AG08396 (cell line): ENCODE measurements around the gene SLC16A8.
"Not testable (repeated sequence)": the region's sequence is repeated elsewhere in the genome, so short reads cannot be mapped to it uniquely, and the experiment has no call there.

Experiments
- DNase-seq: peaks from one replicate; pipeline ENCODE4 v3.0.0; 2012; ENCODE audit warnings: low spot score, mixed read lengths

Gene SLC16A8

GRCh38 chr22:38043151-38044039 lies 40.6 kb downstream of the SLC16A8 start:
- DNase-seq, result no peak

DNA sequence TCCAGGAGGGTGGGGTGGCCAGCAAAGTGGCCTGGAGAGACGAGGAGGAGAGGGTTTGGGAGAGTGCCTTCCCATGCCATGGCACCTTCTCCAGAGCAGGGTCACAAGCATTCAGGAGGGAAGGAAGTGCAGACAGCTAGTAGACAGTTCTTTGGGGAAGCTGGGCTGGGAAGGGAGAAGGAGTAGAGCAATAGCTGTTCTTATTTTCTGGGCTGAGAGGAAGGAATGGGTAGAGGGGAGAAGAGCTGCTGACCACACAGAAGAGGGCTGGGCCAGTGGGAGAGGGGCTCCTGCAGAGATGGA lies 41.5 kb downstream of the SLC16A8 start:
- DNase-seq, result no peak

DNA sequence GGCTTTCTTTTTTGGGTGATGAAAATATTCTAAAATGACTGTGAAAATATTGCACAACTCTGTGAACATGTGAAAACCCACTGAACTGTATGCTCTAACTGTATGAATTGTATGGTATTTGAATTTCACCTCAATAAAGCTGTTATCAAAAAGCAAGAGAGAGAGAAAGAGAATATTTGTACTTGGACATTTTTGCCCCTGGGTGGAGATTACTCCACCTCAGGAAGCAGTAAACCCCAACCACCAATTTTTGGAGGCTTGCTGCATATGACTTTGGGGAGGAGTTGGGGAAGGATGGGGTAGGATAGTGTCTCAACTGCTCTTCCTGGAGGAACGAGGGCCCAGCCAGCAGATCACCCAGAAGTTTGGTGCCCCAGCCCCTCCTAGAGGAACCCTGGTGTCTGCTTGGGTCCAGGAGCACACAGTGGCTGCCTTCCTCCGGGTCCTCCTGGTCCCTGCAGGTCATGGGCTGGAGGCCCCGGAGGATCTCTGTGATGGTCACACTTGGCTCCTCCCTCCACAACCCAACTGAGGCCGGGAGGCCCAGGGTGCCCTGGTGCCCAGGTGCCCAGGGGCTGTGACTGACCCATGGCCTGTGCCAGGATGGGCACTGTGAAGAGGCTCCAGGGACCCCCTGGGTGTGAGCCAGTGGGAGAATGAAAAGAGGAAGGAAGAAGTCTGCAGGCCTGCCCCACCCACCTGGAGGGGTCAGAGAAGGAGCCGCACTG lies 42.1 kb downstream of the SLC16A8 start:
- DNase-seq, result no peak

DNA sequence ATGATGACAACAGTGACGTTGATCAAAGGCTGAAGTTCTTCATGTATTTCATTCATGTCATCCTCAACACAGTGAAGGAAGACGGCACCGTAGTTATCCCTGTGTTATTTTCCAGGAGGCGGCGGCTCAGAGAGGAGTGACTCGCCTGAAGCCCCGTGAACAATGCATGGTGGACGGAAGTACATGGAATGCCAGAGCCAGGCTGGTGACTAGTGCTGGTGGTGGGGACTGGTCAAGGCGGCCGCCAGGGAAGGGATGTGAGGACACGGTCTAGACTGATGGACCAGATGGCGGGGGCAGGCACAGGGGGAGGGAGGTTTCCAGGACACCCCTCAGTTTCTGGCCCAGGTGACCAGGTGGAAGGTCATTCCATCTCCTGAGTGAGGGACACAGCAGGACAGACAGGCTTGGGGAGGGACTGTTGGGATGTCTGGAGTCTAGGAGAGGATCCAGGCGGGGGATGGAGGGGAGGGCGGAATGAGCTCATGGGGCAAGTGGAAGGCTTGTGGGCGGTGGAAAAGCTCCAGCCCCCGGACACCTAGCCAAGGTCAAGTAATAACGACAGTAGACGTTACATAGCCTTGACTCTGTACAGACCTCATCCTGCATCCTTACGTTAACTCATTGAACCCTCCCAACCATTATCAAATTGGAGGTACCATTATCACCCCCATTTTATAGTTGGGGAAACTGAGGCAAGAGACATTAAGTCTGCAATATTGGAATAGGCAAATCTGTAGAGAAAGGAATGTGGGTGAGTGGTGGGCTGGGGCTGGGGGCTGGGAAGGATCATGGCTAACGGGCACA lies 42.8 kb downstream of the SLC16A8 start:
- DNase-seq, result no peak

DNA sequence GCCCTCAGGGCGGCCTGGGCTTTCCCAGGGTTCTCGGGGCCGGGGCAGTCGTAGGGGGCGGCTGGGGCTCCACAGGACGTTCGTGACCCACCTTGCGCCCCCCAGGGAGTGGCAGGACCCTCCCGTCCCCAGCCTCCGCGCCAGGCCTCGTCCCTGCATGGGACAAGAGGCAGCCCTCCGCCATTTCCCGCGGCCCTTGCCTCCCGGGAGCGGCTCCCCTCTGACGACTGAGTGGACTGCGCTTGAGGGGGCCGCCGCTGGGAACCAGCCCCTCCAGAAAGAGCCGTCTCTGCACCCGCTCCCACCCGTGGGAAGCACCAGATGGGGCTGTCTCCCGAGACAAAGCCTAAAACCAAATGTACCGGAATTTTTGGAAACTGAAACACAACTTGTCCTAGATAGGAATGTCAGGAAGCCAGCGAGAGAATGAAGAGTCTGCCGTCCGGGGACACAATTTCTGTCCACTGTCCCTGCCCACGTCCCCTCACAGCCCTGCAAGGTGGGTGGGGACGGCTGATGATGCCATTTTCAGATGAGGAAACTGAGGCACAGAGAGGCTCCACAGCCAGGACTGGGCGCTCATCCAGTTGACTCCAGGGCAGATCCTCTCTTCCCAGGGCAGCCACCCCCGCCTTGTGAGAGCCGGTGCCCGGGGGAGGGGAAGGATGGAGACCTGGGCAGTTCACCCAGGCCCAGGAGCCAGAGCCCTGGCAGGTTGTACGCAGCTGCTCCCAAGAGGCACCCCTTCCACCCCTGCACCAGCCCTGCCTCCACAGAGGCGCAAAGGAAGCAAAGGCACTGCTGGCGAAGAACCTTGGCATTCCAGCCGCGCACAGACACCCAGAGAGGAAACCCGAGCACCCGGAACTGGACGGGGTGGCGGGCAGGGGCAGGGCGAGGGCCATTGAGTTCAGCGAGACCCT lies 44.8 kb downstream of the SLC16A8 start:
- no peak for DNase-seq

GRCh38 chr22:38038426-38038825 lies 45.6 kb downstream of the SLC16A8 start:
- DNase-seq, result no peak

- DNase-seq, result not testable (repeated sequence)
Measured at GRCh38 chr22:38037367-38038150, 46.4 kb downstream of the SLC16A8 start.

DNA sequence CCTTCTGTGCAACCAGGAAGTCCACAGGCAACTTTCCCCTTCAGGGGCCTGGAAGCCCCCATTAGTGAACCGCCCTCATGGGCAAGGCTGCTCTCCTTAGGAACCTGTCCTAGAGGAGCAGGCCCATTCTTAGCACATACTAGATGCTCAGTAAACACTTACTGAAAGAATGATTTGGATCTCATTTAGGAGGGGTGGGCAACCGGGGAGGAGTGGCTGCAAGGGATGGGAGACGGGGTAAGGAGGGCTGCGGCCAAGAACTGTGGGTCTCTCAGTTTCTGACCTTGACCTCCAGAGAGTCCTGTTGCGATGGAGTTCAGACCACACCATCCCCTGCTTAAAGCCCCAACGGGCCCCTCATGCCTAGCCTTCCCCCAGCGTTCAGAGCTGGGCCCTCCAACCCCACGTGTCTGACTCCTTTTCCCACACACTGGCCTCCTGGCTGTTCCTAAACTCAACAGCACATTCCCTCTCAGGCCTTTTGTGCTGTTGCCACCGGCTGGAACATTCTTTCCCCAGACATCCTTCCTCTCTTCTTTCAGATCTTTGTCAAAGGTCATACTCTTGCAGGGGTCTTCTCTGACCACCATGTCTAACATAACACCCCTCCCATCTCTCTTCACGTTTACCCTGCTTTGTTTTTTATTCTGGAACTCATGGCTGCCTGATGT lies 47.5 kb downstream of the SLC16A8 start:
- DNase-seq, result no peak

DNA sequence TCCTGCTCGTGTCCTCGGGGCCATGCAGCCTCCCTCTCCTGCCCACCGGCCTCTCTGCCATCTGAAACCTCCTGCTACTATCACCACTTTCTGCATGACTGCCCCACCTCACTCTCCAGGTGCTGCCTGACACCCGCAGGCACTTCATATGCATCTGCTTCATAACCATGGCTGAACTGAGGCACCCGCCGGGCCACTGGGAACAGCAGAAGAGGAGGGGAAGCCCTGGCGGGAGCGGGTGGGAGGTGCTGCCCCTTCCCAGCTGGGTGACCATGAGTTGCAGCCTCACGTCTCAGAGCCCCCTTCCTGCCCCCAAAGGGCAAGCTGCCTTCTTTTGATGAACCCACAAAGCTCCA lies 48.5 kb downstream of the SLC16A8 start:
- DNase-seq, result no peak

- no peak for DNase-seq
Measured at GRCh38 chr22:38034884-38035529, 49.0 kb downstream of the SLC16A8 start.

DNA sequence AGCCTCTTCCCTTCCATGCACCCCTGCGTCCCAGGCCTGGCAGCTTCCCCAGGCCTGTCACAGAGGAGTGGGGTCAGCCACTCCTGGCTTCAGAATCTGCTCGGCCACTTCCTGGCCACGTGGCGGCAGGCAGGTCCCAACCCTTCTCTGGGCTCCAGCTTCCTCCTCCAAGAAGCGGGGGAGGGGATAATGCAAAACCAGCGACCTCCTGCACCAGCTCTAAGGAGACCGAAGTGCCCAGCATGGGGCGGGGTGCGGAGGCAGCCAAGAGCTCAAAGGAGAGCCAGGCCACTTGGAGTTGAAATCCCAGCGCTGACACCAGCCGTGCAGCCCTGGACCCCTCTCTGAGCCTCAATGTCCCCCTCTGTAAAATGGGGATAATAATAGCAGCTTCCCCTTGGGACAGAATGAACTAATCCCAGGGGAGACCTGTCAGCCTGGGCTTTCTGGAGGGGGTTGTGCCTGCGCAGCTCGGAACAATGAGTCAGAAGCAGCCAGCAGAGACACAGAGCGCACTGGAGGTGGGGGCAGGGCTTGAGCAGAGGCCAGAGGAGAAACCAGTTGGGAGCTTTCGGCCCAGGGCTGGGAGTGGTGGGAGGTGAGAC lies 49.6 kb downstream of the SLC16A8 start:
- DNase-seq, result peak; percentile 96

DNA sequence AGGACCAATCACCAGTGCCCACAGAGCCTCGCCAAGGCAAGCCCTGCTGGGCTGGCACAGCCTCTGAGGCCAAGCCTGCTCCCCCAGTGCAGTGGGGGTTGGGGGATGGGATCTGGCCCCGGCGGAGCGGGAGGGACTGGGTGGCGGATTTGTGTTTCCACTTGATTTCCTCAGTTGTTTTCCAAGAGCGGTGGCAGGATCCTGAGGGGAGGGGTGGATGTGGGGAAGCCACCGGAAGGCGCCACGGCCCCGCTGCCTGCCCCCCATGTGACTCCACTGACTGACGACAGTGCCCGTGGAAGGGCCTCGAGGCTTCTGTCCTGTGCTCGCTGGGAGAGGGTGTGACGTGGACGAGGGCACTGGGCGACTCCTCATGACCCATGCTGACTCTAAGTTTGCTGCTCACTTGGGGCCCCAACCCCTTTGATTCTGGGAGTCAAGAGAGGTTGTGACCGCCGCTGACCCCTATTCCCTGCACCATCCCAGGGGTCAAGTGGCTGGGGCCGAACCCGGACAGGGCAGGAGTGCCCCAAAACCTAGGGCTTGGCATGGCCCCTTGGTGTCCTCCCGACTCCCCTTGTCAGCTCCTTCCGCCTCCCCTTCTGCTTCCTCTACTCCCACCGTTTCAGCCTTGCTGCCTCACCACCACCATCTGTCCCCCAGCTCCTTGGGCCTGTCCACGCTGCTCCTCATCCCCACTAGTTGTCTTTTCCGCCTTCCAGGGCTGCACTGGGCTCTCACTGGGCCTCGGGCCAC lies 50.3 kb downstream of the SLC16A8 start:
- DNase-seq, result no peak

DNA sequence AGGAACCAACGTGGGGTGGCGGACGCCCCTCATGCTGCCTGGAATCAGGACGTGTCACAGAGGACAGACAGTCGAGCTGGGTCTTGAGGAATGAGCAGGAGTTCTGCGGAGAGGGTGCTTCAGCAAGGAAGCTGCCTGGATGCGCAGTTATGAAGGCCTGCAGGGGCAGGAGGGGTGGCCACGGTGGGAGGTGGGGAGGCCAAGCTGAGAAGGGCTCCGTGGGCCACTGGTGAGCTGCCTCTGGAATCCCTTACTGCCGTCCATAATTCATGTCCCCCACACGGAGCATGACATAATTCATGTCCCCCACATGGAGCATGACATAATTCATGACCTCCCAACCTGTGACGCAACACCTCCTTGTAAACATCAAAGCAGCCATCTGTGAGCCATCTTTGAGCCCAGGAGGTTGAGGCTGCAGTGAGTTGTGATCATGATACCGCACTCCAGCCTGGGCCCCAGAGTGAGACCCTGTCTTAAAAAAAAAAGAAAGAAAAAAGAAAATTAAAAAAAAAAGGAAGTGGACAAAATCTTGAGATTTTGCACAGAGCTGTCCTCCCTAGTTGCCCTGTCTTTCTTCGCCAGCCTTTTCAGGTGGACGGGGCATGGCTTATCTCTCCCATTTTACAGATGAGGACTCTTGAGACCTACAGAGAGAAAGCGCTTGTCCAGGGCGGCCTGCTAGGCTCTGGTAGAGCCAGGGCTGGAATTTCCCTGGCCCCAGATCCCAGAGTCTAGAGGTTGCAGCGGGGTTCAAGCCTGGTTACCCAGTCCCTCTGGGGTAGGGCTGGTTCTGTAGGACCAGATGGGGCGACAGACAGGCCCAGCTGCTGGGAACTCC lies 51.1 kb downstream of the SLC16A8 start:
- DNase-seq, result peak; percentile 53

- DNase-seq, result no peak
Measured at GRCh38 chr22:38031491-38031890, 52.5 kb downstream of the SLC16A8 start.

GRCh38 chr22:38030311-38031133 lies 53.5 kb downstream of the SLC16A8 start:
- no peak for DNase-seq

DNA sequence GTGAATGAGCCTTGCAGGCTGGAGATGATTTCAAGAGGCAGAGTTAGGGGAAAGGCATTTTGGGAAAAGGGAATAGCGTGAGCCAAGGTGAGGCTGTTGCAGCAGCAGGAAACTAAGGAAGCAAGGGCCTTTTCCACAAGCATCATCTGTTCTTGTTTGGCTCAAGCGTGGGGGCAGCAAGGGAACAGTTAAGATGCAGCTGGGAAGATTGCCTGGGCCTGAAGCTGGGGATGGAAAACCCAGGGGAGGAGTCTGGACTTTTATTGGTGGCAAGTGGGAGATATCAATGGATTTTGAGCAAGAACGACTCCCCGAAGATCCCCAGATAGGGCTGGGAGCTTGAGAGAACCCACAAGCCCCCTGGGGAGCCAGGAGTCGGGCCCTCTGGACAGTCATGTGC lies 54.1 kb downstream of the SLC16A8 start:
- DNase-seq, result no peak

- DNase-seq, result no peak
Measured at GRCh38 chr22:38029370-38029769, 54.6 kb downstream of the SLC16A8 start.
